Breast epithelium (tissue), 4 donors: Measurements from ENCODE around the gene ARL4C. TPM values are rescaled to one million over a fixed set of nuclear protein-coding genes. Genes with fewer than 3 reads are reported as not detected.

Source experiments
- DNase-seq, 2 donors: peaks; one replicate each; pipeline ENCODE4 v3.0.0-alpha.2; 2019; ENCODE audit warnings: low spot score in 2 of 2
- H3K27ac ChIP-seq, 2 donors: fragments of 200-600 bp; sonication (generic) in 1 of 2; one replicate each; pipeline ENCODE4 v1.5.1; 2016 to 2019; ENCODE audit warnings: mild to moderate bottlenecking in 1 of 2
- H3K27me3 ChIP-seq, 2 donors: fragments of 200-600 bp; sonication (generic) in 1 of 2; one replicate each; pipeline versions ENCODE4 v1.5.1 to v1.6.0; 2017 to 2019; ENCODE audit warnings: control low read depth in 1 of 2, mild to moderate bottlenecking in 1 of 2
- H3K36me3 ChIP-seq: fragments of 200-600 bp; one replicate; pipeline ENCODE4 v1.5.1; 2019
- H3K4me1 ChIP-seq, 2 donors: fragments of 200-600 bp; sonication (generic); one replicate each; pipeline ENCODE4 v1.5.1; 2016 to 2019; ENCODE audit warnings: control low read depth in 1 of 2
- H3K4me3 ChIP-seq, 3 donors: fragments of 200-600 bp; sonication (generic); 1 replicate in 2 of 3; 2 replicates in 1 of 3; pipeline ENCODE4 v1.5.1; 2016 to 2019; ENCODE audit warnings: mild to moderate bottlenecking in 3 of 3, moderate library complexity in 2 of 3
- H3K9me3 ChIP-seq, 2 donors: fragments of 200-600 bp; sonication (generic) in 1 of 2; one replicate each; pipeline ENCODE4 v1.5.1; 2016 to 2019; ENCODE audit warnings: control low read depth in 1 of 2
- POLR2A ChIP-seq: fragments of 450-650 bp; IDR thresholded peaks from one replicate; pipeline ENCODE4 v1.6.1; 2016; ENCODE audit warnings: antibody characterized with exemption, mild to moderate bottlenecking, moderate library complexity
- POLR2AphosphoS5 ChIP-seq, 3 donors: sonication (generic); formaldehyde crosslinking; IDR thresholded peaks; one replicate each; pipeline ENCODE4 v1.6.1; 2017; ENCODE audit warnings: antibody characterized with exemption in 3 of 3
- intact Hi-C: fragments of 100-400 bp; cut with DNase I; formaldehyde crosslinking; loops from one replicate; pipeline ENCODE4 v1.15.1; 2023; ENCODE audit warnings: low total_unique reads
- total RNA-seq, 3 donors: library from RNA; depleted of rRNA; stranded (reverse); fragments of >200 nt; gene quantifications; one replicate each; pipeline ENCODE4 v1.1.0, GENCODE V29; 2016
- TF ChIP-seq, protein P1 (sequence below), 3 donors: fragments of 450-650 bp; IDR thresholded peaks; one replicate each; pipeline ENCODE4 v1.5.1; 2016 to 2017; ENCODE audit warnings: antibody characterized with exemption in 3 of 3, mild to moderate bottlenecking in 3 of 3, moderate library complexity in 3 of 3

ARL4C gene
- total RNA-seq, 3 donors from 2014 or later = 16.1 to 61.0 (median 23.5) TPM

DNA sequence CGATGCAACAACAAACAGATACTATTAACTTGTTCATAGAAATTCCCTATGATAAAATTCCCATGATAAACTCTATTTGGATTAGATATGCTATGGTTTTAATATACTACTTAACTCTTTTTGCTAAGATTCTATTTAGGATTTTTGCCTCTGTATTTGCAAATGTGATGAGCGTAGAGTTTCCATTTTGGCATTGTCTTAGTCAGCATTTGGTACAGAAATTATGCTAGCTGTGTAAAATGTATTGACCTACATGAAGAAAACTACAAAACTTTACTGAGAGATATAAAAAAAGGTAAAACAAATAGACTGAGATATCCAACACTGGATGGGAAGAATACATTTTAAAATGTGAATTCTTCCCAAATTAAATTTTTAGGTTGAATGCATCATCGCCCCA lies 29.8 kb upstream of the ARL4C start:
- intact Hi-C loops = no loop called here
- Histone ChIP-seq H3K27me3 (no peaks in the 10 kb centered on the region), H3K4me1 (no peaks in the 10 kb centered on the region), H3K36me3 (no peaks in the 10 kb centered on the region), H3K9me3 (peaks cover 8 to 11% of the 10 kb centered on the region in 2 donors), H3K4me3 (no peak overlapping the region), H3K27ac (no peak overlapping the region)
- DNase-seq = no peak
- no peak for TF ChIP-seq POLR2AphosphoS5 (IDR thresholded peaks at IDR 0.05)
- TF ChIP-seq, protein P1, sequence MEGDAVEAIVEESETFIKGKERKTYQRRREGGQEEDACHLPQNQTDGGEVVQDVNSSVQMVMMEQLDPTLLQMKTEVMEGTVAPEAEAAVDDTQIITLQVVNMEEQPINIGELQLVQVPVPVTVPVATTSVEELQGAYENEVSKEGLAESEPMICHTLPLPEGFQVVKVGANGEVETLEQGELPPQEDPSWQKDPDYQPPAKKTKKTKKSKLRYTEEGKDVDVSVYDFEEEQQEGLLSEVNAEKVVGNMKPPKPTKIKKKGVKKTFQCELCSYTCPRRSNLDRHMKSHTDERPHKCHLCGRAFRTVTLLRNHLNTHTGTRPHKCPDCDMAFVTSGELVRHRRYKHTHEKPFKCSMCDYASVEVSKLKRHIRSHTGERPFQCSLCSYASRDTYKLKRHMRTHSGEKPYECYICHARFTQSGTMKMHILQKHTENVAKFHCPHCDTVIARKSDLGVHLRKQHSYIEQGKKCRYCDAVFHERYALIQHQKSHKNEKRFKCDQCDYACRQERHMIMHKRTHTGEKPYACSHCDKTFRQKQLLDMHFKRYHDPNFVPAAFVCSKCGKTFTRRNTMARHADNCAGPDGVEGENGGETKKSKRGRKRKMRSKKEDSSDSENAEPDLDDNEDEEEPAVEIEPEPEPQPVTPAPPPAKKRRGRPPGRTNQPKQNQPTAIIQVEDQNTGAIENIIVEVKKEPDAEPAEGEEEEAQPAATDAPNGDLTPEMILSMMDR (IDR thresholded peaks at IDR 0.05) = no peak
- TF ChIP-seq POLR2A = no peak

DNA sequence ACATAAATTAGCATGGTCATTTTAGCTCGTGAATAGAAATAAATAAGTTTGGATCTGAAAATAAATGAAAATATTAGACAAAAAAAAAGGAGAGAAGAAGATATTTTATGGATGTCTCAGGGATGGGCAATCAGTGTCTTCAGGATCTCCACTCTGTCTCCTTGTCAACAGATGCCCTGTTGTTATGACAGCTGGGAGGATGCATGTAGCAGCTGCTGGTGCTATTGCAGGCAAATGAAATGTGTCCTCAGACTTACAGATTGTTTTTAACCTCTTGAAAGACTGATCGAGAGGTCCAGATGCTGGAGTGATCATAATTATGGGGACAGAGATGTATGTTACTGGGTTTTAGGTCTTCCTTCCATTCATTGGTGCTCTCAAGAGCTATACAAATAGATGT lies 24.7 kb upstream of the ARL4C start:
- Histone ChIP-seq H3K4me3 (no peak overlapping the region), H3K9me3 (peaks cover 8 to 11% of the 10 kb centered on the region in 2 donors), H3K4me1 (no peaks in the 10 kb centered on the region), H3K36me3 (no peaks in the 10 kb centered on the region), H3K27ac (no peak overlapping the region), H3K27me3 (no peaks in the 10 kb centered on the region)
- TF ChIP-seq, protein P1 (IDR thresholded peaks at IDR 0.05) = no peak
- TF ChIP-seq POLR2AphosphoS5 (IDR thresholded peaks at IDR 0.05) (no peak), POLR2A (no peak)
- intact Hi-C loops = no loop called here
- no peak for DNase-seq

DNA sequence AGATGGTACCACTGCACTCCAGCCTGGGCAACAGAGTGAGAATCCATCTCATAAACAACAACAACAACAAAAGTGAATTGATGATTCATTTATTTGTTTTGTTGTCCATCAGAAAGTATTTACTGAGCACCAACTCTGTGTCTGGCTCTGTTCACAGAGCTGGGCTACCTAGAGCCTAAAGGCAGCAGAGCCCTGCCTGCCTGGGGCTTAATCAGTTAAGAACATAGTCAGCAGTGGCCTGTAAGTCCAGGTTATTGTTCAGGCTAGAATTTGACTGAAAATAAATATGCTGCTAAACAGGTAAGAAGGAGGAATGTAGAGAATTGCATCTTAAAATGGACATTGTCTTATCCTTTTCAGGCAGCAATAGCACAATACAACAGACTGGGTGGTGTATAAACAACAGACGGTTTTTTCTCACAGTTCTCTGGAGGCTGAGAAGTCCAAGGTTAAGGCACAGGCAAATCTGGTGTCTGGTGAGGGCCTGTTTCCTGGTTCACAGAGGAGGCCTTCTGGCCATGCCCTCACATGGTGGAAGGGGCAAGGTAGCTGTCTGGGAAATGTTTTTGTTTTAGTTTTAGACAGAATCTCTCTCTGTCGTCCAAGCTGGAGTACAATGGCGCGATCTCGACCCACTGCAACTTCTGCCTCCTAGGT lies 22.2 kb upstream of the ARL4C start:
- Histone ChIP-seq H3K4me3 (no peak overlapping the region), H3K9me3 (peaks cover 0 to under 1% of the 10 kb centered on the region in 2 donors), H3K36me3 (no peaks in the 10 kb centered on the region), H3K4me1 (no peaks in the 10 kb centered on the region), H3K27me3 (no peaks in the 10 kb centered on the region), H3K27ac (no peak overlapping the region)
- TF ChIP-seq POLR2A = no peak
- no peak for TF ChIP-seq POLR2AphosphoS5 (IDR thresholded peaks at IDR 0.05)
- TF ChIP-seq, protein P1 (IDR thresholded peaks at IDR 0.05) = no peak
- no peak for DNase-seq
- intact Hi-C loops = no loop called here

GRCh38 chr2:234517971-234518370 lies 21.1 kb upstream of the ARL4C start:
- no peaks in the 10 kb centered on the region for H3K9me3 ChIP-seq
- no peaks in the 10 kb centered on the region for H3K27me3 ChIP-seq
- H3K4me1 ChIP-seq = no peaks in the 10 kb centered on the region
- H3K36me3 ChIP-seq = no peaks in the 10 kb centered on the region
- DNase-seq = no peak
- H3K27ac ChIP-seq = no peak overlapping the region
- H3K4me3 ChIP-seq = no peak overlapping the region
- TF ChIP-seq POLR2A (no peak), POLR2AphosphoS5 (IDR thresholded peaks at IDR 0.05) (no peak)
- TF ChIP-seq, protein P1 (IDR thresholded peaks at IDR 0.05) = no peak
- intact Hi-C loops = no loop called here

- TF ChIP-seq, protein P1 (IDR thresholded peaks at IDR 0.05) = no peak
- TF ChIP-seq POLR2AphosphoS5 (IDR thresholded peaks at IDR 0.05) (no peak), POLR2A (no peak)
- Histone ChIP-seq H3K27ac (no peak overlapping the region), H3K9me3 (no peaks in the 10 kb centered on the region), H3K4me3 (no peak overlapping the region), H3K27me3 (no peaks in the 10 kb centered on the region), H3K4me1 (no peaks in the 10 kb centered on the region), H3K36me3 (no peaks in the 10 kb centered on the region)
- intact Hi-C loops = no loop called here
- no peak for DNase-seq
These were observed 18.2 kb upstream of the ARL4C start for GRCh38 chr2:234514873-234515638.
